Cardiac fibroblast (primary cell): ENCODE data around the gene RANGRF.

ENCODE experiments used
- DNase-seq, 2 donors: peaks; one replicate each; pipeline versions ENCODE4 v3.0.0 to v3.0.0-alpha.2; 2010; ENCODE audit warnings: low read depth in 2 of 2
- H3K4me3 ChIP-seq, 2 donors: replicated peaks in 1 of 2; 1 replicate in 1 of 2; 2 replicates in 1 of 2; pipeline ENCODE4 v1.5.1; 2011; ENCODE audit warnings: low read depth in 2 of 2, low read length in 2 of 2, mild to moderate bottlenecking in 2 of 2, moderate library complexity in 1 of 2
- TF ChIP-seq, protein P1 (sequence below): IDR thresholded peaks from one replicate; pipeline ENCODE4 v1.5.1; 2011; ENCODE audit warnings: low read depth, mild to moderate bottlenecking, low read length, inconsistent platforms

The RANGRF gene

DNA sequence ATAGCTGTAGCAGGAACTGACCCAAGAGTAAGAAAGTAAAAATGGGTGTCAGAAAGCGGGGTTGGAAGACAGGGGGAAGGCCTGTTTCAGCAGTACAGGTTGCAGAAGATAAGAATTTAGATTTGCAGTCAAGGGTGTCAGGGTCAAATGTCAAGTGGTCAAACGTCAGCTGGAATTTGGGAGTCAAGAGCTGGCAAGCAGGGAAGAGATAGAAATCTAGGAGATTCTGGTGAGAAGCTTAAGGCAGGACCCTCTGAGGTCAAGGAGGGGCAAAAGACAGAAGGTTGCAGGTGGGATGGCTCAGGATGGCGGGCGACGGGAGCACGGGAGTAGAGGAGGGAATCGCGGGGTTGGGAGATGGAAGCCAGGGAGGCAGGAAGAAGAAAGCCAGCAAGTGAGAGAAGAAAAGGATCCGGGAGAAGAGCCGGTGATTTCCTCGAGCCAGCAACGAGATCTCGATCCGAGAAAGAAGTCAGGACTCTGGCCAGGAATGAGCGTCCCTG, 6.4 kb downstream of the RANGRF start:
- peak overlapping the region; percentile 63 to 67 for H3K4me3 ChIP-seq
- no peak for DNase-seq
- TF ChIP-seq, protein P1, sequence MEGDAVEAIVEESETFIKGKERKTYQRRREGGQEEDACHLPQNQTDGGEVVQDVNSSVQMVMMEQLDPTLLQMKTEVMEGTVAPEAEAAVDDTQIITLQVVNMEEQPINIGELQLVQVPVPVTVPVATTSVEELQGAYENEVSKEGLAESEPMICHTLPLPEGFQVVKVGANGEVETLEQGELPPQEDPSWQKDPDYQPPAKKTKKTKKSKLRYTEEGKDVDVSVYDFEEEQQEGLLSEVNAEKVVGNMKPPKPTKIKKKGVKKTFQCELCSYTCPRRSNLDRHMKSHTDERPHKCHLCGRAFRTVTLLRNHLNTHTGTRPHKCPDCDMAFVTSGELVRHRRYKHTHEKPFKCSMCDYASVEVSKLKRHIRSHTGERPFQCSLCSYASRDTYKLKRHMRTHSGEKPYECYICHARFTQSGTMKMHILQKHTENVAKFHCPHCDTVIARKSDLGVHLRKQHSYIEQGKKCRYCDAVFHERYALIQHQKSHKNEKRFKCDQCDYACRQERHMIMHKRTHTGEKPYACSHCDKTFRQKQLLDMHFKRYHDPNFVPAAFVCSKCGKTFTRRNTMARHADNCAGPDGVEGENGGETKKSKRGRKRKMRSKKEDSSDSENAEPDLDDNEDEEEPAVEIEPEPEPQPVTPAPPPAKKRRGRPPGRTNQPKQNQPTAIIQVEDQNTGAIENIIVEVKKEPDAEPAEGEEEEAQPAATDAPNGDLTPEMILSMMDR, result no peak

DNA sequence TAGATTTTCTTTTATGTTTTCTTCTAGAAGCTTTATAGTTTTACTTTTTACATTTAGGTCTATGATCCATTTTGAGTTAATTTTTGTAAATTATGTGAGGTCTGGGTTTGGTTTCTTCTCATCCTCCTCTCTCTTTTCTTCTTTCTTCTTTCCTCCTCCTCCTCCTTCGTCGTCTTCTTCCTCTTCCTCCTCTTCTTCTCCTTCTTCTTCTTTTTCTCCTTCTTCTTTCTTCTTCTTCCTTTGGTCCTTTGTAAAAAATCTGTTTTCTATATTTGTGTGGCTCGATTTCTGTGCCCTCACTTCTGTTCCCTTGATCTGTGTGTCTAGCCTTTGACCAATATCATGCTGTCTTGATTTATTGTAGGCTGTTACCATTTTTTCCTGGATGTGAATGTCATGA, 11.8 kb downstream of the RANGRF start:
- no peak for DNase-seq
- TF ChIP-seq, protein P1, result no peak
- no peak overlapping the region for H3K4me3 ChIP-seq

DNA sequence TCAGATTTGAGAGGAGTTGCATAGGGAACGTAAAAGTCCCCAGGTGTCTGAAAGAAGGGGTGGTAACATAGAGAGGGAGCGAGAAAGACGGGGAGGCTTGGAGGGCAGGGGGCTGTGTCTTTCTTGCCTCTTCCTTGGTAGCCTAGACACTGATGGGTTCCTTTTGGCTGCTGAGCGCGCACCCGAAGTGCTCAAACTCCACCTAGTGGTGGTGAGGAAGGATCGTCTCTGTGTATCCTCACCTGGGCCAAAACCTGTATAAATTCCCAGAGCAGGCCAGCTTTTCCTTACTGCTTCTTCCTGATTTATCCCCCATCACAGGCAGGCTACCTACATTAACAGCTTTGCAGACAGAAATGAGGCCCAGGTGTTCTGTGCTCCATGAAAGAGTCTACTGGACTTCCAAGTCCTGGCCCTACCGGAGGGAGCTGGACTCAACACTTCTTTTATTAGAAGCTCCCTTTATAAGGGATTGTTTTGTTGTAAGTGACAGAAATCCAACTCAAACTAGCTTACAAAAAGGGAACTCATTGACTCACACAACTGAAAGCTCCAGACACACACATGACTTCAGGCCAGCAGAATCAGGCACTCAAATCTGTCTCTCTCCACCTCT, 12.3 kb downstream of the RANGRF start:
- DNase-seq, result peak; percentile 76 to 80
- no peak overlapping the region for H3K4me3 ChIP-seq
- TF ChIP-seq, protein P1, result peak; percentile 87

- TF ChIP-seq, protein P1, result no peak
- DNase-seq, result no peak
- H3K4me3 ChIP-seq, result no peak overlapping the region
Observed at GRCh38 chr17:8310601-8311123, 22.2 kb downstream of the RANGRF start.

- H3K4me3 ChIP-seq, result no peak overlapping the region
- no peak for DNase-seq
- TF ChIP-seq, protein P1, result no peak
Observed at GRCh38 chr17:8311131-8311790, 22.8 kb downstream of the RANGRF start.

DNA sequence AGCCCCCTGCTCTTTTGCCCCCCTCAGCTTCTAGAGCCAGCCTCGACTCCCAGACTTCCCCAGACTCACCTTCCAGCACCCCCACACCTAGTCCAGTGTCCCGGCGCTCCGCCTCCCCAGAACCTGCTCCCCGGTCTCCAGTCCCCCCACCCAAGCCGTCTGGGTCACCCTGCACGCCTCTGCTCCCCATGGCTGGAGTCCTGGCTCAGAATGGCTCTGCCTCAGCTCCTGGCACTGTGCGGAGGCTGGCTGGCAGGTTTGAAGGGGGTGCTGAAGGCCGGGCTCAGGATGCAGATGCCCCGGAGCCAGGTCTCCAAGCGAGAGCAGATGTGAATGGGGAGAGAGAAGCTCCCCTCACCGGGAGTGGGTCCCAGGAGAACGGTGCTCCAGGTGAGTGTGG, 23.8 kb downstream of the RANGRF start:
- TF ChIP-seq, protein P1, result no peak

More for the DNA sequence above, 23.8 kb downstream of the RANGRF start:
- DNase-seq, result no peak
- no peak overlapping the region for H3K4me3 ChIP-seq
